T-cell (primary cell): ENCODE measurements around the gene ZNHIT3. TPM values are rescaled to one million over a fixed set of nuclear protein-coding genes. Genes with fewer than 3 reads are reported as not detected.

Experiments used
- ATAC-seq, 4 experiments: fragments of 200-7000 bp in 3 of 4; fragments of 150-1000 bp in 1 of 4; cut with Tn5 transposase; replicated peaks in 1 of 4; 1 replicate in 3 of 4; 2 replicates in 1 of 4; pipeline ENCODE4 v1.10.0; 2021; ENCODE audit warnings: moderate library complexity in 3 of 4, mild to moderate bottlenecking in 2 of 4, moderate number of reproducible peaks in 1 of 4
- CTCF ChIA-PET, 2 donors: fragments of 300-600 bp; sonication (Branson Sonifier 250); formaldehyde crosslinking; loops; one replicate each; lab custom pipeline; 2022; ENCODE audit warnings: antibody characterized with exemption in 2 of 2; lab: Charles Lee
- POLR2A ChIA-PET, 2 donors: fragments of 300-600 bp; sonication (Branson Sonifier 250); formaldehyde crosslinking; loops; one replicate each; lab custom pipeline; 2022; ENCODE audit warnings: antibody characterized with exemption in 2 of 2; lab: Charles Lee
- DNase-seq, 35 experiments: peaks; one replicate each; pipeline versions ENCODE4 v3.0.0 to v3.0.0-alpha.2; 2013 to 2023
- H3K27ac ChIP-seq: one replicate; pipeline ENCODE4 v1.5.1; 2013; ENCODE audit warnings: low read length
- H3K27me3 ChIP-seq, 2 experiments: replicated peaks in 1 of 2; 1 replicate in 1 of 2; 2 replicates in 1 of 2; pipeline versions ENCODE4 v1.6.1 to v1.7.0; 2013; ENCODE audit warnings: low read length in 1 of 2, mixed read lengths in 1 of 2; ENCODE audit not compliant: control insufficient read depth in 2 of 2, insufficient read depth in 2 of 2; ENCODE audit errors: extremely low read depth in 1 of 2
- H3K36me3 ChIP-seq, 2 donors: 1 replicate in 1 of 2; 2 replicates in 1 of 2; pipeline versions ENCODE4 v1.6.1 to v1.7.0; 2013; ENCODE audit warnings: low read length in 1 of 2; ENCODE audit not compliant: control insufficient read depth in 2 of 2, insufficient read depth in 1 of 2; ENCODE audit errors: extremely low read depth in 1 of 2
- H3K4me1 ChIP-seq, 2 experiments: 1 replicate in 1 of 2; 2 replicates in 1 of 2; pipeline versions ENCODE4 v1.6.1 to v1.7.0; 2013; ENCODE audit warnings: low read length in 2 of 2, mixed read lengths in 1 of 2; ENCODE audit not compliant: insufficient read depth in 2 of 2, control insufficient read depth in 1 of 2; ENCODE audit errors: extremely low read depth in 1 of 2
- H3K4me3 ChIP-seq, 2 donors: 1 replicate in 1 of 2; 2 replicates in 1 of 2; pipeline versions ENCODE4 v1.5.1 to v1.7.0; 2013; ENCODE audit warnings: mild to moderate bottlenecking in 2 of 2, low read length in 1 of 2, moderate library complexity in 1 of 2; ENCODE audit not compliant: control insufficient read depth in 1 of 2; ENCODE audit errors: extremely low read depth in 1 of 2
- H3K9me3 ChIP-seq: 2 replicates; pipeline ENCODE4 v1.7.0; 2013
- H3K27ac Mint-ChIP-seq, 2 donors: one replicate each; pipeline ENCODE4 v1.8.0; 2020 to 2021; ENCODE audit warnings: mild to moderate bottlenecking in 2 of 2, mixed read lengths in 2 of 2
- H3K27me3 Mint-ChIP-seq, 2 donors: one replicate each; pipeline ENCODE4 v1.8.0; 2021 to 2022; ENCODE audit warnings: mixed read lengths in 2 of 2
- H3K36me3 Mint-ChIP-seq: one replicate; pipeline ENCODE4 v1.8.0; 2021; ENCODE audit warnings: mixed read lengths
- H3K4me1 Mint-ChIP-seq, 3 donors: one replicate each; pipeline ENCODE4 v1.8.0; 2020 to 2022; ENCODE audit warnings: mixed read lengths in 3 of 3, mild to moderate bottlenecking in 1 of 3
- H3K4me3 Mint-ChIP-seq, 3 donors: one replicate each; pipeline ENCODE4 v1.8.0; 2020 to 2022; ENCODE audit warnings: mild to moderate bottlenecking in 3 of 3, mixed read lengths in 3 of 3, moderate library complexity in 3 of 3
- H3K9me3 Mint-ChIP-seq, 3 donors: one replicate each; pipeline ENCODE4 v1.8.0; 2020 to 2022; ENCODE audit warnings: mixed read lengths in 3 of 3
- WGBS: methylation state at CpG from one replicate; pipeline ENCODE4 v1.1.5; 2013; ENCODE audit warnings: missing lambda C conversion rate; ENCODE audit not compliant: insufficient coverage; 5-methylcytosine and 5-hydroxymethylcytosine counted together
- total RNA-seq, 35 experiments: library from RNA in 6 of 35; stranded (reverse) in 6 of 35; fragments of 120-200 nt in 1 of 35; gene quantifications; one replicate each; pipeline versions ENCODE4 v1.2.1 to v1.2.4 and lab custom pipeline; 2013 to 2026

The ZNHIT3 gene
- total RNA-seq, 5 donors from 2014 or later (not counting 1 experiment from before 2014, with no cell fraction given) = 44.2 to 54.6 (median 51.3) TPM

DNA sequence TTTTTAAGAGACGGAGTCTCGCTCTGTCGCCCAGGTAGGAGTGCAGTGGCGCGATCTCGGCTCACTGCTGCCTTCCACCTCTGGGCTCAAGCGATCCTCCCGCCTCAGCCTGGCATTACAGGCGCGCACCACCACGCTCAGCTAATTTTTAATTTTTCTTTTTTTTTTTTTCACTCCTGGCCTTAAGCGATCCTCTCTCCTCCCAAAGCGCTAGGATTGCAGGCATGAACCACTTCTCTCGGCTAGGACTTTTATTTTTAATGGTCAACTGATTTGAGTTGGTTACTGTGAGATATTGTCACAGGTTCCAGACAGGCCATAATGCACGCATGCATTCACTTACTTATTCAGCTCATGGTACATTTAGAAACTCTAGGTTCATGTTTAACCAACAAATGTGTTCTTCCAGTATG, 49.2 kb downstream of the ZNHIT3 start:
- Mint-ChIP-seq H3K27ac (peak overlapping the region; percentile 94 to 97), H3K4me3 (peak overlapping the region; percentile 94 to 99 (median 97)), H3K36me3 (peaks cover 21% of the 10 kb centered on the region), H3K4me1 (peaks cover 16 to 30% (median 19%) of the 10 kb centered on the region in 3 donors), H3K27me3 (no peaks in the 10 kb centered on the region), H3K9me3 (no peaks in the 10 kb centered on the region)
- WGBS = under 1% methylated on average over 11 of the region's 15 CpGs
- Histone ChIP-seq H3K4me3 (peak overlapping the region; percentile 91 to 99), H3K4me1 (peaks cover 2 to 19% of the 10 kb centered on the region in 2 experiments), H3K27ac (peak overlapping the region; percentile 95), H3K9me3 (no peaks in the 10 kb centered on the region), H3K36me3 (peaks cover 2 to 32% of the 10 kb centered on the region in 2 donors), H3K27me3 (no peaks in the 10 kb centered on the region)
- DNase-seq = no peak
- POLR2A ChIA-PET = interaction anchor here in 1 of 2 donors (0.6 to 2.6 kb wide), 2 partner anchors 10 to 1443 kb away, joined by 3 to 11 read pairs; partner anchors contain the start of gene GGNBP2
- no peak for ATAC-seq
- CTCF ChIA-PET = interaction anchor here in 1 of 2 donors (0.9 kb wide), 1 partner anchor 9 kb away, joined by 4 read pairs; the partner anchor contains the start of gene GGNBP2

DNA sequence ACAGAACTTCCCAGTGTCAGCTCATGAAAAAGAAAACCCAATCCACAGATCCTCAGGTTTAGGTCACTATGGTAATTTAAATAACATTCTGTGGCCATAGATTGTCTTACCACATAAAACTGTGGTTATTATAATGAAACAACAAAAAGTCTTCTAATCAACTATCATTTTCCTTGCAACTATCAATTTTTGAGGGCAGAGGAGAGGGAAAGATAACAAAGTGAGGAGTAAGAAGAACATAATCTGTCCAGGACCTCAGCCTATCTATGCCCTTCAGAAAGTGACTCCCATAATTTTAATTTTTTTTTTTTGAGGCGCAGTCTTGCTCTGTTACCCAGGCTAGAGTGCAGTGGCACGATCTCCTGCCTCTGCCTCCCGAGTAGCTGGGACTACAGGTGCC, 54.2 kb downstream of the ZNHIT3 start:
- Histone ChIP-seq H3K27ac (no peak overlapping the region), H3K4me1 (peaks cover 2 to 22% of the 10 kb centered on the region in 2 experiments), H3K4me3 (no peak overlapping the region), H3K9me3 (no peaks in the 10 kb centered on the region), H3K27me3 (no peaks in the 10 kb centered on the region), H3K36me3 (peaks cover 0 to 16% of the 10 kb centered on the region in 2 donors)
- POLR2A ChIA-PET = no interaction called here
- Mint-ChIP-seq H3K4me3 (no peak overlapping the region), H3K27ac (no peak overlapping the region), H3K27me3 (no peaks in the 10 kb centered on the region), H3K4me1 (peaks cover 13 to 16% (median 13%) of the 10 kb centered on the region in 3 donors), H3K9me3 (no peaks in the 10 kb centered on the region), H3K36me3 (peaks cover 8% of the 10 kb centered on the region)
- DNase-seq (no peak), ATAC-seq (no peak)
- 100% methylated on average over 3 of the region's 3 CpGs for WGBS
- CTCF ChIA-PET = no interaction called here

DNA sequence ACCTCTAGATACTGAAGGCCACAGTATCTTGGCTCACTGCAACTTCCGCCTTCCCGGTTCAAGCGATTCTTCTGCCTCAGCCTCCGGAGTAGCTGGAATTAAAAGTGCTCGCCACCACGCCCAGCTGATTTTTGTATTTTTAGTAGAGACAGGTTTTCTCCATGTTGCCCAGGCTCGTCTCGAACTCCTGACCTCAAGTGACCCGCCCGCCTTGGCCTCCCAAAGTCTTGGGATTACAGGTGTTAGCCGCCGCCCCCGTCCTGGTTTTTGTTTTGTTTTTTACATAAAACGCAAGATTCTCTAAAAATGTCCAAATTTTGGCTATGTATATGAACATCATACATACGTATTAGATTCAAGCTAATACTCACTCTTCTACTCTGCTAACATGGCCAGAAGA, 56.3 kb downstream of the ZNHIT3 start:
- ChIA-PET POLR2A (no interaction called here), CTCF (no interaction called here)
- Histone ChIP-seq H3K9me3 (no peaks in the 10 kb centered on the region), H3K4me3 (no peak overlapping the region), H3K36me3 (peaks cover 0 to 13% of the 10 kb centered on the region in 2 donors), H3K27ac (no peak overlapping the region), H3K27me3 (no peaks in the 10 kb centered on the region), H3K4me1 (peaks cover 16 to 21% of the 10 kb centered on the region in 2 experiments)
- H3K27ac Mint-ChIP-seq = no peak overlapping the region
- no peak for ATAC-seq
- H3K4me1 Mint-ChIP-seq = peaks cover 20 to 24% (median 22%) of the 10 kb centered on the region in 3 donors
- no peaks in the 10 kb centered on the region for H3K9me3 Mint-ChIP-seq
- H3K27me3 Mint-ChIP-seq = no peaks in the 10 kb centered on the region
- no peak for DNase-seq
- H3K36me3 Mint-ChIP-seq = peaks cover 7% of the 10 kb centered on the region
- 100% methylated on average over 8 of the region's 15 CpGs for WGBS
- H3K4me3 Mint-ChIP-seq = peak overlapping the region in 2 of 3 donors; percentile 28 to 96

GRCh38 chr17:36544044-36544306, 57.5 kb downstream of the ZNHIT3 start:
- H3K4me1 Mint-ChIP-seq = peaks cover 31 to 35% (median 32%) of the 10 kb centered on the region in 3 donors
- ChIA-PET CTCF (interaction anchor here in 1 of 2 donors (1.0 kb wide), 1 partner anchor 9 kb away, joined by 4 read pairs; no protein-coding TSS in a partner anchor), POLR2A (no interaction called here)
- no peaks in the 10 kb centered on the region for H3K9me3 Mint-ChIP-seq
- 0% methylated on average over 10 of the region's 10 CpGs for WGBS
- peak overlapping the region; percentile 92 to 96 (median 96) for H3K4me3 Mint-ChIP-seq
- H3K27me3 ChIP-seq = no peaks in the 10 kb centered on the region
- peak overlapping the region; percentile 94 to 95 for H3K27ac Mint-ChIP-seq
- H3K9me3 ChIP-seq = no peaks in the 10 kb centered on the region
- H3K27me3 Mint-ChIP-seq = no peaks in the 10 kb centered on the region
- H3K4me1 ChIP-seq = peaks cover 19 to 29% of the 10 kb centered on the region in 2 experiments
- DNase-seq (peak in 3 of 35 experiments; percentile 7 to 47 (median 13)), ATAC-seq (no peak)
- peak overlapping the region; percentile 88 for H3K27ac ChIP-seq
- H3K36me3 Mint-ChIP-seq = peaks cover 7% of the 10 kb centered on the region
- H3K4me3 ChIP-seq = peak overlapping the region; percentile 46 to 82
- peaks cover 0 to 13% of the 10 kb centered on the region in 2 donors for H3K36me3 ChIP-seq

GRCh38 chr17:36544307-36545076, 58.0 kb downstream of the ZNHIT3 start, which contains the start of gene GGNBP2:
Gene GGNBP2 (plus strand): TSS chr17:36544919. CDS start chr17:36545725, 806 bp downstream.
- DNase-seq (peak; percentile 80 to 97 (median 91)), ATAC-seq (peak; percentile 74 to 77 (median 76))
- Mint-ChIP-seq H3K36me3 (peaks cover 7% of the 10 kb centered on the region), H3K4me1 (peaks cover 33 to 38% (median 36%) of the 10 kb centered on the region in 3 donors), H3K27ac (peak within 1 kb of the TSS; percentile 95 to 96), H3K9me3 (no peaks in the 10 kb centered on the region), H3K4me3 (peak within 1 kb of the TSS; percentile 92 to 96 (median 96)), H3K27me3 (no peaks in the 10 kb centered on the region)
- ChIA-PET CTCF (interaction anchor here (0.6 to 1.0 kb wide), 5 partner anchors 9 to 959 kb away, joined by 3 to 5 read pairs (median 3); no protein-coding TSS in a partner anchor), POLR2A (interaction anchor here in 1 of 2 donors (2.1 kb wide), 1 partner anchor 9 kb away, joined by 11 read pairs; the partner anchor contains the start of genes MYO19 and PIGW)
- Histone ChIP-seq H3K4me1 (peaks cover 19 to 29% of the 10 kb centered on the region in 2 experiments), H3K4me3 (peak within 1 kb of the TSS; percentile 82 to 89), H3K36me3 (peaks cover 0 to 10% of the 10 kb centered on the region in 2 donors), H3K27ac (peak within 1 kb of the TSS; percentile 88), H3K27me3 (no peaks in the 10 kb centered on the region), H3K9me3 (no peaks in the 10 kb centered on the region)
- 0% methylated on average over 66 of the region's 71 CpGs for WGBS

DNA sequence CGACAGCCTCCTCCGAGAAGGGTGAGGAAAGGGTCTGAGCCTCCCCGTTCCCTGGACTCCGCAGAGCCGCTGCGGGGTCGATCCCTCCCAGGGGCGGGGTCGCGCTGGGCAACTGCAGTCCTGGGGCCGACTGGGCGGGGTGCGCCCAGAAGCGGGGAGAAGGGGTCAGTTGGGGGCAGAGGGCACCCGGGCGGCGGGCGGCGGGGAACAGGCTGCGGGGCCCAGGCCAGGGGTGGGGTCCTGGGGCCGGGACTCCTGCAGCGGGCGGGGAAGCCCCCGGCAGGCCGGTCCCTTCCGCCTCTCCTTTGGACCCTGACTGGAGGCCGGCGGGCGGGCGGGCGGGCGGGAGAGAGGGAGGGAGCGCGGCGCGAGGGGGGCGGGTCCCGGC, 58.6 kb downstream of the ZNHIT3 start:
- peak in 3 of 4 experiments; percentile 20 to 36 (median 28) for ATAC-seq
- peaks cover 23 to 33% of the 10 kb centered on the region in 2 experiments for H3K4me1 ChIP-seq

More for the DNA sequence above, 58.6 kb downstream of the ZNHIT3 start:
- H3K27me3 Mint-ChIP-seq = no peaks in the 10 kb centered on the region
- H3K4me3 Mint-ChIP-seq = peak overlapping the region; percentile 92 to 96 (median 96)
- H3K36me3 ChIP-seq = peaks cover 0 to 5% of the 10 kb centered on the region in 2 donors
- no peak for DNase-seq
- POLR2A ChIA-PET = interaction anchor here in 1 of 2 donors (2.1 kb wide), 1 partner anchor 10 kb away, joined by 11 read pairs; the partner anchor contains the start of genes MYO19 and PIGW
- no peaks in the 10 kb centered on the region for H3K9me3 ChIP-seq
- peaks cover 38 to 44% (median 41%) of the 10 kb centered on the region in 3 donors for H3K4me1 Mint-ChIP-seq
- H3K36me3 Mint-ChIP-seq = peaks cover 4% of the 10 kb centered on the region
- H3K27ac Mint-ChIP-seq = peak overlapping the region; percentile 93 to 96
- peak overlapping the region; percentile 46 to 82 for H3K4me3 ChIP-seq
- CTCF ChIA-PET = interaction anchor here (0.6 to 1.0 kb wide), 6 partner anchors 11 to 959 kb away, joined by 3 to 5 read pairs (median 3); partner anchors contain the start of gene MRM1 (in 1 of the 2)
- no peaks in the 10 kb centered on the region for H3K9me3 Mint-ChIP-seq
- H3K27ac ChIP-seq = peak overlapping the region; percentile 88
- 0% methylated on average over 10 of the region's 38 CpGs for WGBS
- no peaks in the 10 kb centered on the region for H3K27me3 ChIP-seq
